GM12891 (cell line): Measurements from ENCODE around the gene GMPS.
A peak's percentile ranks its signal among the peaks of the same experiment; 100 is the strongest.
"Not testable (repeated sequence)": the region's sequence is repeated elsewhere in the genome, so short reads cannot be mapped to it uniquely, and the experiment has no call there.

Experiments
- DNase-seq: peaks from one replicate; pipeline ENCODE4 v3.0.0; 2011; ENCODE audit warnings: low spot score; ENCODE audit not compliant: insufficient read length
- FAIRE-seq: peaks from 2 replicates; lab custom pipeline; 2011; peaks lifted over from hg19 to GRCh38; lab: Jason Lieb, UNC
- PAX5 ChIP-seq: IDR thresholded peaks from 2 replicates; pipeline ENCODE4 v1.6.1; 2011; ENCODE audit warnings: low read length, moderate library complexity, mild to moderate bottlenecking; ENCODE audit not compliant: insufficient read depth, severe bottlenecking
- POLR2A ChIP-seq: IDR thresholded peaks from 2 replicates; pipeline ENCODE4 v1.6.1; 2011; ENCODE audit warnings: low read depth, low read length, control low read depth
- POLR2AphosphoS5 ChIP-seq: IDR thresholded peaks from 2 replicates; pipeline ENCODE4 v1.6.1; 2011; ENCODE audit warnings: low read depth, low read length, control low read depth
- POU2F2 ChIP-seq: IDR thresholded peaks from 2 replicates; pipeline ENCODE4 v1.6.1; 2011; ENCODE audit warnings: low read depth, mild to moderate bottlenecking, control low read depth, low read length, moderate library complexity
- SPI1 ChIP-seq: IDR thresholded peaks from 2 replicates; pipeline ENCODE4 v1.6.1; 2011; ENCODE audit warnings: low read depth, low read length, control low read depth
- TAF1 ChIP-seq: IDR thresholded peaks from 2 replicates; pipeline ENCODE4 v1.6.1; 2011; ENCODE audit warnings: low read depth, low read length, control low read depth

The GMPS gene

GRCh38 chr3:155958676-155959075 lies 88.2 kb downstream of the GMPS start:
- no peak for DNase-seq
- TF ChIP-seq SPI1 = no peak
- no peak for TF ChIP-seq TAF1
- no peak for TF ChIP-seq PAX5
- no peak for TF ChIP-seq POLR2A
- TF ChIP-seq POLR2AphosphoS5 = no peak
- no peak for TF ChIP-seq POU2F2
- FAIRE-seq = peak; percentile 57

- DNase-seq = no peak
- no peak for TF ChIP-seq POLR2A
- TF ChIP-seq TAF1 = no peak
- TF ChIP-seq POU2F2 = no peak
- no peak for TF ChIP-seq POLR2AphosphoS5
- no peak for TF ChIP-seq SPI1
- no peak for TF ChIP-seq PAX5
- no peak for FAIRE-seq
These were observed 89.6 kb downstream of the GMPS start for GRCh38 chr3:155960060-155960459.

GRCh38 chr3:155961044-155961443 lies 90.6 kb downstream of the GMPS start:
- not testable (repeated sequence) for FAIRE-seq, DNase-seq

- TF ChIP-seq POLR2A (no peak), PAX5 (no peak)
- FAIRE-seq (no peak), DNase-seq (no peak)
These were observed 93.1 kb downstream of the GMPS start for GRCh38 chr3:155963570-155963969.

DNA sequence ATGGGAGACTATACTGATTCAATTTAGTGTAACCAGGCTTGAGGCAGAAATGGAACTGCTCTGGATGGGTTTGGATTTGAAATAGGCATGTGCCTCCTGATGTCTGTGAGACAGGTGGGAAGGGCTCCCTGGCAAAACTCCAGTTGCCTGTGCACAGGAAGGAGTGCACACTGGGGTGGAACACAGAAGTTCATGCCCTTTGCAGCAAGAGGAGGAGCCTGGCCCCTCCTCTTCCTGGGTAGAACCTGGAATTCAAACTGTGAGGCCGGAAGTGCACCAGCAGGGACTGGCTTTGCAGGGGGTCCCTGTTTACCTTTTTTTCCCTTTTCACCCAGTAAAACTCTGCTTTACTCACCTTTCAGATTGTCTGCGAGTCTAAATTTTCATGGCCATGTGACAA lies 99.9 kb downstream of the GMPS start:
- FAIRE-seq (no peak), DNase-seq (no peak)
- TF ChIP-seq POLR2AphosphoS5 (no peak), TAF1 (no peak), SPI1 (no peak), POLR2A (no peak), PAX5 (no peak), POU2F2 (no peak)

DNA sequence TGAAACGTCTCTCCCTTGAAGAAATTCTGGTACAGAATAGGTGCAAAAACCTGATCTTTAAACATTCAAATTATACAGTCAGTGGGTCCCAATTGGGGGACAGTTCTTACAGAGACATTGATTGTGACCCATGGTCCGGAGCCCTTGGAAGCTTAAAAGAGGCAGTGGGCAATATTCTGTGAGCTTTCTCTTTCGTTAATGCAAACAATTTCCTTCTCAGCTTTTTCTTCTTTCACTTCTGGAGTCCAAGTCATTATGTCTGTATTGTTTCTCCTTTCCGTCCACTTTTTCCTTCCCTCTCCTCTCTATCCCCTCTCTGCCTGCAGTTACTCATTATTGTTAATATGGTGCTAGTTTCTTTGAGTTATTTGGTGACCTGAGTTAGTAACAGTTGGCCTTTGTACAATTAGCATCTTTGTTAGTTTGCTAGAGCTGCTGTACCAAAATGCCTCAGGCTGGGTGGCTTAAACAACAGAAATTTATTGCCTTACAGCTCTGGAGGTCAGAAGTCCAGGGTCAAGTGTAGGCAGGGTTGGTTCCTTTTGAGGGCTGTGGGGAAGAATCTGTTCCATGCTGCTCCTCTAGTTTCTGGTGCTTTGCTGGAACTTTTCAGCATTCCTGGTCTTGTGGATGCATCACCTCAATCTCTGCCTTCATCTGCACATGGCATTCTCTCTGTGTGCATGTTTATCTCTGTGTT lies 102.6 kb downstream of the GMPS start:
- TF ChIP-seq PAX5 (no peak), POLR2AphosphoS5 (no peak)
- peak; percentile 21 for DNase-seq
- no peak for FAIRE-seq

DNA sequence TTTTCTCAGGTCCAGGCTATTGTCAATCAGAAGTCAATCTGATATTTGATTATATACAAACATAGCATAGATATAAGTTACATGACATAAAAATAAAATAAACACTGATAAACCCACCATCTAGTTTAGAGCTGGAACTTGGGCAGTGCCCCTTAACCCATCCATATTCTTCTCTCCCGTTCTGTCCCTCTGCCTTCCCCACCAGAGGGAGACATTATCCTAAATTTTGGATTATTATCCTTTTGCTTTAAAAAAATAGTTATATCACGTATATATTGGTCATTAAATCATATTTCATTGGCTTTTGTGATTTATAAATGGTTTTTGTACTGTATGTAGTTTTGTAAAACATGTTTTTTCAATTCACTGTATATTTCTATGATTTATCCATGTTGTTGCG lies 107.9 kb downstream of the GMPS start:
- no peak for TF ChIP-seq PAX5
- no peak for TF ChIP-seq TAF1
- TF ChIP-seq SPI1 = no peak
- no peak for TF ChIP-seq POLR2AphosphoS5
- no peak for TF ChIP-seq POLR2A
- no peak for TF ChIP-seq POU2F2
- FAIRE-seq (no peak), DNase-seq (no peak)

DNA sequence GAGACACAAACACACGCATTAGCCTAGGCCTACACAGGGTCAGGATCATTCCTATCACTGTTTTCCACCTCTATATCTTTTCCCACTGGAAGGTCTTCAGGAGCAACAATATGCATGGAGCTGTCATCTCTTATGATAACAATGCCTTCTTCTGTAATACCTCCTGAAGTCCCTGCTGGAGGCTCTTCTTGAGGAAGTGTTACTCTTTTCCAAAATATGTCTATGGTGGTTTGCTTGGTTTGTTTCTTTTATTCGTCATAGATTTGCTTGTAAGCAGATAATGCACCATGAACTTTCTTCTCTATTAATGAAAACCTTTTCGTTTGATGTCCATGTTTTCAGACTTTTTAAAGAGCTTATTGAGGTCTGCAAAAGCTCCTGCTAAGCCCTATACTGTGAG lies 109.3 kb downstream of the GMPS start:
- no peak for DNase-seq
- no peak for FAIRE-seq
- no peak for TF ChIP-seq TAF1
- TF ChIP-seq POLR2AphosphoS5 = no peak
- no peak for TF ChIP-seq SPI1

DNA sequence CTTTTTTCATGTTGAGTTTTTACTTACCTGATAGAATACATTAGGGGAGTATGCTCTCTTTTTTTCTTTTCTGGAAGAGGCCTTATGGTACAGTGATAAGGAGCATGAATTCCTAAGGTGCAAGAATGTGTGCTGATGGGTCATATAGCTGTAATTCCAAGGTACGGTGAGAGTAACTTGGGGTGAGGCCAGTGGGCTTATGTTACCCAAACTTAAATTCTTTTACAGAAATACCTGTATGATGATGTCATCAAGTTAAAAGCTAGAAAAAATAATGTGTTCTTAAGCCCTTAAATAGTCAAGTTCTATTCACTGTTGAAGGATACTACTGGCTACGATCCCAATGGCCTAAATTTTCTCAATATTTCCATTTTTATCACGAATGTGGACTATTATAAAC lies 111.2 kb downstream of the GMPS start:
- no peak for FAIRE-seq
- no peak for DNase-seq
- TF ChIP-seq PAX5 (no peak), POLR2AphosphoS5 (no peak), SPI1 (no peak), POLR2A (no peak), POU2F2 (no peak), TAF1 (no peak)

- DNase-seq = no peak
- FAIRE-seq = no peak
- TF ChIP-seq POLR2A (no peak), POU2F2 (no peak), SPI1 (peak; percentile 50), TAF1 (no peak)
These were observed 113.5 kb downstream of the GMPS start for GRCh38 chr3:155983834-155984474.

- FAIRE-seq (no peak), DNase-seq (no peak)
- TF ChIP-seq POU2F2 (no peak), SPI1 (no peak), PAX5 (no peak), POLR2AphosphoS5 (no peak), POLR2A (no peak), TAF1 (no peak)
These were observed 114.5 kb downstream of the GMPS start for GRCh38 chr3:155984791-155985417.
